Fibroblast of mammary gland (primary cell): Measurements from ENCODE around the gene IFT27.

Experiments
- DNase-seq: peaks from one replicate; pipeline ENCODE4 v3.0.0-alpha.2; 2010; ENCODE audit warnings: low read depth
- H3K4me3 ChIP-seq: 2 replicates; pipeline ENCODE4 v1.5.1; 2011; ENCODE audit warnings: low read depth, mild to moderate bottlenecking, low read length, moderate library complexity; ENCODE audit not compliant: control insufficient read depth
- TF ChIP-seq, protein P1 (sequence below): conservative IDR thresholded peaks from 2 replicates; pipeline ENCODE4 v1.5.1; 2011; ENCODE audit warnings: low read depth, low read length, inconsistent platforms; ENCODE audit not compliant: control insufficient read depth, insufficient read depth

The IFT27 gene

DNA sequence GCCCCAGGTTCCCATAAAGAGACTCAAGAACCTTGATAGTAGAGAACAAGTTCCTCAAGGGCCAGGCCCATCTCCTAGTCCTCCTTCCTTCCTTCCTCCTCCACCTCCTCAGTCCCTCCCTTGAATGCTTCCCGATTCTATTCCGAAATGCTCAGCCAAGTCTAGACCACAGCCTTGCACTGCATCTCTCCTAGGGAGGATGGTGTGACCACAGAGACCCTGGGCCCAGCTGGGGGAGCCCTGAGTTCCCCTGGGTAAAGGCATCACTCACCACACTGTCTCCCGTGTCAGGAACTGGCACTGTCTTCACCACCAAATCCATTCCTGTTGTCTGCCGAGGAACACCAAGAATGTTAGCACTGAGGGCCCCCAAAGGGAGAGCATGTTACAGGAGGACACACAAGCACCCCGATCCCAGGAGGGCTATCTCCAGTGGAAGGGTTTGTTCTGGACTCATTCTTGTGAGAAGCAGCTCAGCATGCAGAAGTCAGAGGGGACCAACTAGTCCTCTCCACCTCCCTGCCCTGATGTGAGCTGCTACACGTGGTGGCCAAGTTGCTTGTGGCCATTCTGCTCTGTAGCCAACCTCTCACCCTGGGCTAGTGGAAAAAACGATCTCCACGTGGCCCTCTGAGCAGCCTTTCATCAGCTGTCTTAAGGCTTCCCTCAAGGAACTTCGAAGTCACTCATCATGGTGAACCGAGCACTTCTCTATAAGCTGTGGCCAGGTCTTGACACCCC, 8.7 kb downstream of the IFT27 start:
- TF ChIP-seq, protein P1, sequence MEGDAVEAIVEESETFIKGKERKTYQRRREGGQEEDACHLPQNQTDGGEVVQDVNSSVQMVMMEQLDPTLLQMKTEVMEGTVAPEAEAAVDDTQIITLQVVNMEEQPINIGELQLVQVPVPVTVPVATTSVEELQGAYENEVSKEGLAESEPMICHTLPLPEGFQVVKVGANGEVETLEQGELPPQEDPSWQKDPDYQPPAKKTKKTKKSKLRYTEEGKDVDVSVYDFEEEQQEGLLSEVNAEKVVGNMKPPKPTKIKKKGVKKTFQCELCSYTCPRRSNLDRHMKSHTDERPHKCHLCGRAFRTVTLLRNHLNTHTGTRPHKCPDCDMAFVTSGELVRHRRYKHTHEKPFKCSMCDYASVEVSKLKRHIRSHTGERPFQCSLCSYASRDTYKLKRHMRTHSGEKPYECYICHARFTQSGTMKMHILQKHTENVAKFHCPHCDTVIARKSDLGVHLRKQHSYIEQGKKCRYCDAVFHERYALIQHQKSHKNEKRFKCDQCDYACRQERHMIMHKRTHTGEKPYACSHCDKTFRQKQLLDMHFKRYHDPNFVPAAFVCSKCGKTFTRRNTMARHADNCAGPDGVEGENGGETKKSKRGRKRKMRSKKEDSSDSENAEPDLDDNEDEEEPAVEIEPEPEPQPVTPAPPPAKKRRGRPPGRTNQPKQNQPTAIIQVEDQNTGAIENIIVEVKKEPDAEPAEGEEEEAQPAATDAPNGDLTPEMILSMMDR, result no peak
- no peak for DNase-seq

DNA sequence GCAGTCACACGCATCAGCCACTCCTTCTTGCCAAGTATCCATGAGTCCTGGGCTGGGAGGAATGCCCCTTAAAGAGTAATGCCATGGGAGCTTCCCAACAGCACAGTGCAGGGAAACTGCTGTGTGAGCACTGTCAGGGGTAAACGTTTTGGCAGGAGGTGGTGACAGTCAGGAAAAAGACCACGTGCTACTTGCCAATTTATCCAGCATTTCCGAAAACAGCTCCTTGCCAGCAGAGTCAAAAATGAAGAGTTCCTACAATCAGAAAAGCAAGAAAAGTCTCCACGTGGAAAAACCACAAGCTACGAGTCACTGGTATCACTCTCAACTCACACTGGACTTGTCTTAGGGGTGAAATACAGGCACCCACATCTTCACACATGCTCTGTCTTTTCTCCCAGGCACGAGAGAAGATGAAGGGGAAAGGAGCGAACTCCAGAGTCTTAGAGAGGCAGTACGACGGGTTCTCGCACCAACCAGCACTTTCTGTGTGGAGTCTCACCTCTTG, 9.9 kb downstream of the IFT27 start:
- no peak overlapping the region for H3K4me3 ChIP-seq
- TF ChIP-seq, protein P1, result no peak
- peak; percentile 40 for DNase-seq

More for the DNA sequence above, 8.7 kb downstream of the IFT27 start:
- no peak overlapping the region for H3K4me3 ChIP-seq

DNA sequence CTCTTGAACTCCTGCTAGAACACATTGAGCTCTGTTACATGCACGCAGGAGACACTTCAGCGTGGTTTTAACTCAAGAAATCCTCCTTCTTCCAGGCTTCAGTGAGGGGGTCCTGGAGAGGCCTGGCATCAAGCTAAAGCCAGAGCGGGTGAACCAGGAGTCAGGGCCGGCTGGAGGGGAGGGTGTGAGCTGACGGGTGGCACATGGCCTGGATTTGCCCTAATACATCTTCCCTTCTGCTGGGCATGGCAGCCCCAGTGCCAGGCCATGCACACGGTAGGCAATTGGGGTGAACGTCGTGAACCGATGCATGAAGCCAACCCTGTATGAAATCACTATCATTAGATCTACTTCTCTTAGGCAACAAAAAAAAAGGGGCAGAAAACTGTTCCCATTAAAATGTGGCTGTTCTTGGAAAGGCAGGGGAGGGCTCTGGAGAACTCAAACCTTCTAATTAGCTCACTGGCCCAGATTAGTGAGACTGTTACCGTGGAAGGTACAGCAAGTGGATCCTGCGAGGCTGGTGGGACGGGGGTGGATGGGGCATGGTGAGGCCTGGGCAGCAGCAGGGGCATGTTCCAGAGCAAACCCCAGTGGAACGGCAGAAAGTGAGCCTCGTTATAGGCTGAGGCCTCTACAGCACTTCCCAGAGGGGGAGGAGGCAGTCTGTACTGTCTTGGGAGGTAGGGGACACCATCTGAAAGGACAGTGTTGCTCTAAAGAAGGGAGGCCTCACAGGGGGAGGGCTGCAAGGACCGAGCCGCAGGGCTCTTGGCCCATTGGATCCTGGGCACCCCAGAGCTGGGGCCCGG, 10.6 kb downstream of the IFT27 start:
- DNase-seq, result no peak
- TF ChIP-seq, protein P1, result no peak
- H3K4me3 ChIP-seq, result no peak overlapping the region

DNA sequence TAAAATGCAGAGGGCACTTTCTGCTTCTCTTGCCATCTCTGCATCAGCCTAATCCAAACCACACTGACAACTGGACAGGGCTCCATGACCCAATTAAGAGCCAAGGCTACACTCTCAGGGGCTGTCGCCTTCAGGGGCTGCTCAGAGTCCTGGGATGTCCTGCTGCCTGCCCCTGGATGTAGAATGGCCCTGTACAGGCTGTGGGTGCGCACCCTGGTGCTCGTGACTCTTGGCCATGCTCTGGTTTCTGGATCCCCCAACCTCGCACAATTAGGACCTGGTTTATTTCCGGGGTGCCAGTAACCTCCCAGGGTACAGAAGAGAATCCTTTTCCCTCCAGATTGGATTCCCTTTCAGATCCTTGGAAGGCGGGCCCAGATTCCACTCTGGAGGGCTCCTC, 11.3 kb downstream of the IFT27 start:
- DNase-seq, result no peak
- TF ChIP-seq, protein P1, result no peak
- no peak overlapping the region for H3K4me3 ChIP-seq

DNA sequence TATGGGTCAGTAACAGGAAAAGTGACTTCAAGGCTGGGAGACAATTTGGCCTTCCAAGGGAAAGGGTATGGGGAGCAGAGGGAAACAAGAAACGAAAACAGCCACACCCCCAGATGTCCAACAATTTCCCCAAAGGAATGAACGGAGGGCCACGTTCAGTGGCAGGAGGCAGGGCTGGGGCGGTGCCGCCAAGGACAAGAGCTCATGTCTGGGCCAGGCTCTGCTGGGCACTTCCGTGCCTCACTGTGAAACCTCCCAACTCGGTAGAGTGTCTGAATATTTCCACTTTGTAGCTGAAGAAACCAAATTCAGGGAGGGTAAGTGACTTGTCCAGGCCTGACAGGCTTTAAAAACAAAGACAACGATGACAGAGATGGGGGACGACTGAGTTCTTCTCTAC, 11.9 kb downstream of the IFT27 start:
- DNase-seq, result no peak
- TF ChIP-seq, protein P1, result no peak
- H3K4me3 ChIP-seq, result no peak overlapping the region

DNA sequence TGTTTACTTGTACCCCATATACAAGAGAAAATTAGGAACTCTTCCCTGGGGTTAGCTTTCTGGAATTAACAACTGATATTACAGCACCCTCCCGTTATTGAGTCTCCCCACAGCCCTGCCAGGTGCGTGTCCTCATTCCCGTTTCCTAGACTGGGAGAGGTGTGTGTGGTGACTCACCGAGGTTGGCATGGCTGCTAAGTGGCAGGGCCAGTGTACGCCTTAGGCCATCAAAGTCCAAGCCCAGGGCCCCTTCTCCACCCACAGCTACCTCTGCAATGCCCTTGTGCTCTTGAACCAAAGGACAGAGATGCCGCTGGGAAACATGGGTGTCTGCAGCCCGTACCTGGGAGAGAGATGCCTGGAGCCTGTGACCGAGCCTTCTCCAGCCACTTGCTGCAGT, 12.3 kb downstream of the IFT27 start:
- H3K4me3 ChIP-seq, result no peak overlapping the region
- TF ChIP-seq, protein P1, result no peak
- DNase-seq, result no peak
